Prostate gland (tissue), 2 donors: ENCODE data around the gene HSPH1. TPM values are rescaled to one million over a fixed set of nuclear protein-coding genes. Genes with fewer than 3 reads are reported as not detected.
A peak's percentile ranks its signal among the peaks of the same experiment; 100 is the strongest.

ENCODE experiments used
- DNase-seq: peaks from one replicate; pipeline ENCODE4 v3.0.0-alpha.2; 2019; ENCODE audit warnings: low spot score
- H3K27ac ChIP-seq, 2 donors: fragments of 200-600 bp; sonication (generic); 2 replicates each; pipeline ENCODE4 v1.5.1; 2017 to 2019
- H3K27me3 ChIP-seq: fragments of 200-600 bp; sonication (generic); replicated peaks from 2 replicates; pipeline ENCODE4 v1.5.1; 2019; ENCODE audit not compliant: insufficient read depth
- H3K36me3 ChIP-seq, 2 donors: fragments of 200-600 bp; sonication (generic); 1 replicate in 1 of 2; 2 replicates in 1 of 2; pipeline versions ENCODE4 v1.5.1 to v1.8.1; 2017 to 2019
- H3K4me1 ChIP-seq: fragments of 200-600 bp; sonication (generic); replicated peaks from 2 replicates; pipeline ENCODE4 v1.5.1; 2019
- H3K4me3 ChIP-seq, 2 donors: fragments of 200-600 bp; sonication (generic); 2 replicates each; pipeline ENCODE4 v1.5.1; 2017 to 2019
- H3K9me3 ChIP-seq: fragments of 200-600 bp; sonication (generic); 2 replicates; pipeline ENCODE4 v1.5.1; 2017
- POLR2A ChIP-seq: fragments of 450-650 bp; IDR thresholded peaks from one replicate; pipeline ENCODE4 v1.6.1; 2016; ENCODE audit warnings: antibody characterized with exemption, mild to moderate bottlenecking
- POLR2AphosphoS5 ChIP-seq: sonication (generic); formaldehyde crosslinking; IDR thresholded peaks from one replicate; pipeline ENCODE4 v1.6.1; 2017; ENCODE audit warnings: antibody characterized with exemption
- WGBS: methylation state at CpG from one replicate; pipeline ENCODE4 v1.1.5; 2018; 5-methylcytosine and 5-hydroxymethylcytosine counted together
- intact Hi-C: fragments of 100-400 bp; cut with DNase I; formaldehyde crosslinking; loops from one replicate; pipeline ENCODE4 v1.14.2; 2022
- total RNA-seq, 2 donors: library from RNA; depleted of rRNA; stranded (reverse); fragments of >200 nt; gene quantifications; one replicate each; pipeline ENCODE4 v1.1.0, GENCODE V29; 2016
- TF ChIP-seq, protein P1 (sequence below), 4 experiments: fragments of 200-600 bp in 2 of 4; fragments of 450-650 bp in 2 of 4; sonication (generic) in 2 of 4; IDR thresholded peaks; 1 replicate in 3 of 4; 2 replicates in 1 of 4; pipeline ENCODE4 v1.5.1; 2016 to 2019; ENCODE audit warnings: antibody characterized with exemption in 4 of 4, mild to moderate bottlenecking in 2 of 4, moderate library complexity in 2 of 4

HSPH1 gene
- total RNA-seq, 2 donors from 2014 or later = 33.5 to 60.6 TPM

GRCh38 chr13:31121379-31122140, 40.1 kb downstream of the HSPH1 start:
- intact Hi-C loops = no loop called here
- WGBS = 22% methylated on average over 7 of the region's 7 CpGs
- H3K9me3 ChIP-seq = no peaks in the 10 kb centered on the region
- no peak for TF ChIP-seq POLR2AphosphoS5
- TF ChIP-seq, protein P1, sequence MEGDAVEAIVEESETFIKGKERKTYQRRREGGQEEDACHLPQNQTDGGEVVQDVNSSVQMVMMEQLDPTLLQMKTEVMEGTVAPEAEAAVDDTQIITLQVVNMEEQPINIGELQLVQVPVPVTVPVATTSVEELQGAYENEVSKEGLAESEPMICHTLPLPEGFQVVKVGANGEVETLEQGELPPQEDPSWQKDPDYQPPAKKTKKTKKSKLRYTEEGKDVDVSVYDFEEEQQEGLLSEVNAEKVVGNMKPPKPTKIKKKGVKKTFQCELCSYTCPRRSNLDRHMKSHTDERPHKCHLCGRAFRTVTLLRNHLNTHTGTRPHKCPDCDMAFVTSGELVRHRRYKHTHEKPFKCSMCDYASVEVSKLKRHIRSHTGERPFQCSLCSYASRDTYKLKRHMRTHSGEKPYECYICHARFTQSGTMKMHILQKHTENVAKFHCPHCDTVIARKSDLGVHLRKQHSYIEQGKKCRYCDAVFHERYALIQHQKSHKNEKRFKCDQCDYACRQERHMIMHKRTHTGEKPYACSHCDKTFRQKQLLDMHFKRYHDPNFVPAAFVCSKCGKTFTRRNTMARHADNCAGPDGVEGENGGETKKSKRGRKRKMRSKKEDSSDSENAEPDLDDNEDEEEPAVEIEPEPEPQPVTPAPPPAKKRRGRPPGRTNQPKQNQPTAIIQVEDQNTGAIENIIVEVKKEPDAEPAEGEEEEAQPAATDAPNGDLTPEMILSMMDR (IDR thresholded peaks at IDR 0.05) = no peak
- TF ChIP-seq POLR2A = no peak
- H3K27ac ChIP-seq = peak overlapping the region in 1 of 2 donors; percentile 30
- H3K4me3 ChIP-seq = no peak overlapping the region
- H3K4me1 ChIP-seq = peaks cover 4% of the 10 kb centered on the region
- no peaks in the 10 kb centered on the region for H3K36me3 ChIP-seq
- H3K27me3 ChIP-seq = no peaks in the 10 kb centered on the region
- DNase-seq = no peak

DNA sequence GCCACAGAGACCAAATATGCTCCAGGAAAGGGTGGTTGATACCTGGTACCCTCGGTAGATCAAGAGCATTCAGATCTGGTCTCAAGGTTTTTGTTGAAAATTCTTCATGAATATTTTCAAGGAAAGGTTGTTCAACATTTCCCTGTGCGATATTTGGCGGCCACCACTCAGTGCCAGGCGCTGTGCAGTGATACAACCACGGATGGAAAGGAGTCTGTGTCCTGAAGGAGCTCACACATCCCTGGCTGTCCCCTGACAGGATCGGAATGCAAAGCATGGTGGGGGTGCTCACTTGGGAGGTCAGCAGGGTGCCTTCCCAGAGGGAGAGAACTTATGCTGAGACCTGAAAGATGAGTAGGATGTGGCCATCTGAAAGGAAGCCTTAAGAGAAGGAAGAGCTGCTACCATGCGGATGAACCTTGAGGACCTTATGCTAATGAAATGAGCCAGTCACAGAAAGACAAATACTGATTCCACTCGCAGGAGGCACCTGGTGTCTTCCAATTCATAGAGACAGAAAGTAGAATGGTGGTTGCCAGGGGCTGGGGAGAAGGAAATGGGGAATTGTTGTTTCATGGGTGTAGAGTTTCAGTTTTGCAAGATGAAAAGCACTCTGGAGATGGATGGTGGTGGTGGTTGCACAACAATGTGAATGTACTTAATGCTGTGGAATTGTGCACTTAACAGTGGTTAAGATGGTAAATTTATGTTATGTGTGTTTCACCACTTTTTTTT, 41.6 kb downstream of the HSPH1 start:
- H3K4me1 ChIP-seq = peaks cover 4% of the 10 kb centered on the region
- H3K27ac ChIP-seq = no peak overlapping the region
- DNase-seq = no peak
- no peaks in the 10 kb centered on the region for H3K27me3 ChIP-seq
- 79% methylated on average over 8 of the region's 8 CpGs for WGBS
- intact Hi-C loops = no loop called here
- H3K36me3 ChIP-seq = no peaks in the 10 kb centered on the region
- H3K9me3 ChIP-seq = no peaks in the 10 kb centered on the region
- no peak overlapping the region for H3K4me3 ChIP-seq
- TF ChIP-seq, protein P1 (IDR thresholded peaks at IDR 0.05) = no peak
- no peak for TF ChIP-seq POLR2AphosphoS5
- TF ChIP-seq POLR2A = no peak

- TF ChIP-seq, protein P1 (IDR thresholded peaks at IDR 0.05) = no peak
- TF ChIP-seq POLR2A (no peak), POLR2AphosphoS5 (no peak)
- no peaks in the 10 kb centered on the region for H3K27me3 ChIP-seq
- no peaks in the 10 kb centered on the region for H3K9me3 ChIP-seq
- peaks cover 4% of the 10 kb centered on the region for H3K4me1 ChIP-seq
- H3K27ac ChIP-seq = no peak overlapping the region
- intact Hi-C loops = no loop called here
- WGBS = 82% methylated on average over 10 of the region's 10 CpGs
- DNase-seq = no peak
- H3K4me3 ChIP-seq = no peak overlapping the region
- H3K36me3 ChIP-seq = no peaks in the 10 kb centered on the region
Measured at GRCh38 chr13:31119526-31119925, 42.2 kb downstream of the HSPH1 start.

DNA sequence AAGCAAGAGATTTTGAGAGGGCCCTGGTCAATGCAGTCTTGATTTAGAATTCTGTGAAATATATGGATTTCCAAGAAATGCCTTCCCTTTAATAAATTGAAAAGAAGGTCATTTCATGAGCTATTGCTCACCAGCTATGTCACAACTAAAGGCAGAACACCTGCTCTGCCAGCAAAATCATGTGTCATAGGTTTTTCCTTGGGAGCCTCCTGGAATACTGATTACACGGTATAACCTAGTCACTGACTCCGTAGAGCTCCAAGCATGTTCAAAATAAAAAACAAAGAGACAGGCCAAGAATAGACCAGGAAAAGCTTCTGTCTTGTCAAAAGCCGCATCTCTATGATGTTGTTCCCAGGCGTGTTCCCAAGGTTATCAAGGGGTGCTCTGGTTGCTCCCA, 45.5 kb downstream of the HSPH1 start:
- no peak for DNase-seq
- WGBS = 80% methylated on average over 4 of the region's 4 CpGs
- H3K9me3 ChIP-seq = no peaks in the 10 kb centered on the region
- no peaks in the 10 kb centered on the region for H3K27me3 ChIP-seq
- no peak for TF ChIP-seq POLR2AphosphoS5
- TF ChIP-seq, protein P1 (IDR thresholded peaks at IDR 0.05) = no peak
- TF ChIP-seq POLR2A = no peak
- intact Hi-C loops = no loop called here
- no peak overlapping the region for H3K4me3 ChIP-seq
- H3K27ac ChIP-seq = no peak overlapping the region
- H3K4me1 ChIP-seq = peaks cover 3% of the 10 kb centered on the region
- no peaks in the 10 kb centered on the region for H3K36me3 ChIP-seq
